Uterus (tissue), 2 donors: ENCODE data around the gene CDC34.

Experiments used
- POLR2A ChIP-seq, 2 donors: fragments of 450-650 bp; IDR thresholded peaks; one replicate each; pipeline ENCODE4 v1.6.1; 2016; ENCODE audit warnings: antibody characterized with exemption in 2 of 2, mild to moderate bottlenecking in 1 of 2, moderate library complexity in 1 of 2
- TF ChIP-seq, protein P1 (sequence below), 4 experiments: fragments of 200-600 bp in 2 of 4; fragments of 450-650 bp in 2 of 4; sonication (generic) in 2 of 4; IDR thresholded peaks; one replicate each; pipeline ENCODE4 v1.5.1; 2016 to 2019; ENCODE audit warnings: antibody characterized with exemption in 4 of 4, mild to moderate bottlenecking in 2 of 4, moderate library complexity in 1 of 4

GRCh38 chr19:589693-590395 is 58.3 kb downstream of the CDC34 start, which contains the start of gene HCN2:
- TF ChIP-seq, protein P1, sequence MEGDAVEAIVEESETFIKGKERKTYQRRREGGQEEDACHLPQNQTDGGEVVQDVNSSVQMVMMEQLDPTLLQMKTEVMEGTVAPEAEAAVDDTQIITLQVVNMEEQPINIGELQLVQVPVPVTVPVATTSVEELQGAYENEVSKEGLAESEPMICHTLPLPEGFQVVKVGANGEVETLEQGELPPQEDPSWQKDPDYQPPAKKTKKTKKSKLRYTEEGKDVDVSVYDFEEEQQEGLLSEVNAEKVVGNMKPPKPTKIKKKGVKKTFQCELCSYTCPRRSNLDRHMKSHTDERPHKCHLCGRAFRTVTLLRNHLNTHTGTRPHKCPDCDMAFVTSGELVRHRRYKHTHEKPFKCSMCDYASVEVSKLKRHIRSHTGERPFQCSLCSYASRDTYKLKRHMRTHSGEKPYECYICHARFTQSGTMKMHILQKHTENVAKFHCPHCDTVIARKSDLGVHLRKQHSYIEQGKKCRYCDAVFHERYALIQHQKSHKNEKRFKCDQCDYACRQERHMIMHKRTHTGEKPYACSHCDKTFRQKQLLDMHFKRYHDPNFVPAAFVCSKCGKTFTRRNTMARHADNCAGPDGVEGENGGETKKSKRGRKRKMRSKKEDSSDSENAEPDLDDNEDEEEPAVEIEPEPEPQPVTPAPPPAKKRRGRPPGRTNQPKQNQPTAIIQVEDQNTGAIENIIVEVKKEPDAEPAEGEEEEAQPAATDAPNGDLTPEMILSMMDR (IDR thresholded peaks at IDR 0.05), result no peak
- TF ChIP-seq POLR2A (IDR thresholded peaks at IDR 0.05), result no peak
